Body of pancreas (tissue), 4 donors: ENCODE measurements around the gene ZNF185. TPM values are rescaled to one million over a fixed set of nuclear protein-coding genes. Genes with fewer than 3 reads are reported as not detected.

Experiments used
- ATAC-seq: fragments of 150-250 bp; one replicate; pipeline ENCODE4 v1.9.1; 2016
- DNase-seq, 4 donors: peaks; one replicate each; pipeline ENCODE4 v3.0.0-alpha.2; 2019
- H3K27ac ChIP-seq, 4 donors: fragments of 200-600 bp; sonication (generic); 1 replicate in 3 of 4; 2 replicates in 1 of 4; pipeline versions ENCODE4 v1.5.1 to v1.6.1; 2016 to 2019; ENCODE audit warnings: mild to moderate bottlenecking in 1 of 4, mixed read lengths in 1 of 4, moderate library complexity in 1 of 4
- H3K27me3 ChIP-seq, 2 donors: fragments of 200-600 bp; sonication (generic); one replicate each; pipeline ENCODE4 v1.6.0; 2016; ENCODE audit warnings: mild to moderate bottlenecking in 1 of 2
- H3K36me3 ChIP-seq, 2 donors: fragments of 200-600 bp; sonication (generic); replicated peaks in 1 of 2; 2 replicates each; pipeline ENCODE4 v1.5.1; 2016; ENCODE audit warnings: low read depth in 2 of 2; ENCODE audit not compliant: insufficient read depth in 1 of 2
- H3K4me1 ChIP-seq: fragments of 200-600 bp; sonication (generic); one replicate; pipeline ENCODE4 v1.6.0; 2016
- H3K4me3 ChIP-seq, 2 donors: fragments of 200-600 bp; sonication (generic); 1 replicate in 1 of 2; 2 replicates in 1 of 2; pipeline ENCODE4 v1.5.1; 2016 to 2019
- H3K9me3 ChIP-seq, 3 donors: fragments of 200-600 bp; sonication (generic); 1 replicate in 2 of 3; 2 replicates in 1 of 3; pipeline ENCODE4 v1.5.1; 2016
- CTCF ChIP-seq, 7 experiments: fragments of 450-650 bp in 4 of 7; fragments of 200-600 bp in 3 of 7; sonication (generic) in 3 of 7; IDR thresholded peaks; one replicate each; pipeline ENCODE4 v1.5.1; 2016 to 2019; ENCODE audit warnings: antibody characterized with exemption in 7 of 7
- POLR2A ChIP-seq, 3 donors: fragments of 450-650 bp; IDR thresholded peaks; one replicate each; pipeline ENCODE4 v1.6.1; 2016; ENCODE audit warnings: antibody characterized with exemption in 3 of 3, mild to moderate bottlenecking in 2 of 3
- WGBS, 2 donors: methylation state at CpG; one replicate each; pipeline ENCODE4 v1.1.5; 2017; 5-methylcytosine and 5-hydroxymethylcytosine counted together
- intact Hi-C: fragments of 100-400 bp; cut with DNase I; formaldehyde crosslinking; loops from one replicate; pipeline ENCODE4 v1.15.1; 2023
- total RNA-seq, 2 donors: library from RNA; depleted of rRNA; stranded (reverse); fragments of >200 nt; gene quantifications; one replicate each; pipeline ENCODE4 v1.1.0, GENCODE V29; 2016

The ZNF185 gene
- total RNA-seq, 2 donors from 2014 or later = 2.0 to 6.5 TPM

DNA sequence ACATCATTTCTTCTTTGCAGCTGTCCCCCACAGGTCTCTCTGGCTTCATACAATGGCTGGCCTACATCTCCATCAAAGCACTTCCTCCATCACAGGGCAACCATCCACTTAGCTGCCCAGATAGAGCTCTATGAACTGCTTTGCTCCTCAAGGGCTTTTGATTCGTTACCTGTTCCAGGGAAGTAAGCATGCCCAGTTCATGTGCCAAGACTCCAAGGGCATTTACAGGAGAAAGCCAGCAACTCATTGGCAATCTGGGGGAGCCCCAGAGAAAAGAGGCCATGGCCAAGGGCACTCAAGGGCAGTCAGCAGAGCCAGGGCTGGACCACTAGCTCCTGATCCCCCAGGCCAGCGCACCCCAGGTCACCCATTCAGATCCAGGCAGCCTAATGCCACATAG is 24.5 kb upstream of the ZNF185 start:
- TF ChIP-seq CTCF (IDR thresholded peaks at IDR 0.05) = no peak
- TF ChIP-seq POLR2A (IDR thresholded peaks at IDR 0.05) = no peak
- no peaks in the 10 kb centered on the region for H3K4me1 ChIP-seq
- no peak overlapping the region for H3K27ac ChIP-seq
- no peak overlapping the region for H3K4me3 ChIP-seq
- H3K36me3 ChIP-seq = no peaks in the 10 kb centered on the region
- intact Hi-C loops = no loop called here
- ATAC-seq (no peak), DNase-seq (no peak)
- H3K9me3 ChIP-seq = no peaks in the 10 kb centered on the region
- H3K27me3 ChIP-seq = no peaks in the 10 kb centered on the region
- 80% methylated on average over 2 of the region's 2 CpGs; no CpG with 5 or more reads in 1 of the 2 donors for WGBS, 2 donors

GRCh38 chrX:152876931-152877840 is 20.7 kb upstream of the ZNF185 start:
- ATAC-seq (no peak), DNase-seq (no peak)
- intact Hi-C loops = no loop called here
- 46 to 57% methylated on average over 2 of the region's 10 CpGs for WGBS, 2 donors
- no peaks in the 10 kb centered on the region for H3K4me1 ChIP-seq
- TF ChIP-seq POLR2A (IDR thresholded peaks at IDR 0.05) (no peak), CTCF (IDR thresholded peaks at IDR 0.05) (no peak)
- no peak overlapping the region for H3K4me3 ChIP-seq
- H3K27ac ChIP-seq = no peak overlapping the region
- no peaks in the 10 kb centered on the region for H3K27me3 ChIP-seq
- no peaks in the 10 kb centered on the region for H3K9me3 ChIP-seq
- H3K36me3 ChIP-seq = no peaks in the 10 kb centered on the region

- Histone ChIP-seq H3K4me1 (no peaks in the 10 kb centered on the region), H3K4me3 (no peak overlapping the region), H3K36me3 (no peaks in the 10 kb centered on the region), H3K9me3 (no peaks in the 10 kb centered on the region), H3K27ac (no peak overlapping the region), H3K27me3 (no peaks in the 10 kb centered on the region)
- no peak for TF ChIP-seq CTCF (IDR thresholded peaks at IDR 0.05)
- no peak for TF ChIP-seq POLR2A (IDR thresholded peaks at IDR 0.05)
- no peak for ATAC-seq
- intact Hi-C loops = no loop called here
- no peak for DNase-seq
- WGBS, 2 donors = 69 to 75% methylated on average over 8 to 10 of the region's 16 CpGs
Observed at GRCh38 chrX:152878976-152879755, 18.7 kb upstream of the ZNF185 start.

- Histone ChIP-seq H3K27ac (no peak overlapping the region), H3K4me3 (no peak overlapping the region), H3K27me3 (no peaks in the 10 kb centered on the region), H3K9me3 (no peaks in the 10 kb centered on the region), H3K4me1 (no peaks in the 10 kb centered on the region), H3K36me3 (no peaks in the 10 kb centered on the region)
- 95 to 100% methylated on average over 1 to 2 of the region's 2 CpGs for WGBS, 2 donors
- no peak for DNase-seq
- TF ChIP-seq POLR2A (IDR thresholded peaks at IDR 0.05) (no peak), CTCF (IDR thresholded peaks at IDR 0.05) (no peak)
- ATAC-seq = no peak
- intact Hi-C loops = no loop called here
Observed at GRCh38 chrX:152881289-152881688, 16.6 kb upstream of the ZNF185 start.
